HCT116 (cell line): Measurements from ENCODE around the gene ATXN7L1. TPM values are rescaled to one million over a fixed set of nuclear protein-coding genes. Genes with fewer than 3 reads are reported as not detected.

Experiments used
- ATAC-seq: fragments of 200-7000 bp; cut with Tn5 transposase; 2 replicates; pipeline ENCODE4 v1.9.1; 2020; ENCODE audit warnings: mild to moderate bottlenecking, moderate library complexity
- BruUV-seq: library from RNA; stranded (reverse); fragments of 400-500 nt; replicated peaks from 2 replicates; lab custom pipeline; 2021; lab: Mats Ljungman, UMichigan
- CTCF ChIA-PET: fragments of 300-600 bp; sonication (Branson Sonifier 250); formaldehyde crosslinking; loops from one replicate; lab custom pipeline; 2021; ENCODE audit warnings: antibody characterized with exemption; lab: Charles Lee
- POLR2A ChIA-PET: fragments of 300-600, 350-600 bp; sonication (Branson Sonifier 250); formaldehyde crosslinking; loops from one replicate; lab custom pipeline; 2021; ENCODE audit warnings: antibody characterized with exemption; lab: Charles Lee
- RAD21 ChIA-PET, 2 experiments: fragments of 300-600 bp; sonication (Branson Sonifier 250); formaldehyde crosslinking; loops; one replicate each; lab custom pipeline; 2023; ENCODE audit warnings: low total read pairs in 2 of 2; ENCODE audit not compliant: uncharacterized antibody in 2 of 2, unreplicated experiment in 2 of 2, low non-redundant PET in 1 of 2; lab: Charles Lee
- DNase-seq: peaks from one replicate; pipeline ENCODE4 v3.0.0-alpha.2; 2010; ENCODE audit warnings: low read depth, low spot score
- H2AFZ ChIP-seq: fragments of 200-600 bp; shearing (Covaris generic), sonication (generic); 2 replicates; pipeline ENCODE4 v1.6.1; 2017; ENCODE audit warnings: low read depth, mixed run types, mixed read lengths, antibody characterized with exemption, low read length; ENCODE audit not compliant: poor library complexity, severe bottlenecking
- H3K27ac ChIP-seq: 2 replicates; pipeline ENCODE4 v1.5.1; 2012; ENCODE audit warnings: low read depth, low read length
- H3K27me3 ChIP-seq: fragments of 200-600 bp; sonication (generic); 2 replicates; pipeline ENCODE4 v1.6.1; 2016; ENCODE audit warnings: mixed run types, low read length, mixed read lengths; ENCODE audit not compliant: insufficient read depth
- H3K36me3 ChIP-seq, 2 experiments: fragments of 200-500 bp in 1 of 2; fragments of 200-600 bp in 1 of 2; sonication (Bioruptor generic) in 1 of 2; sonication (generic) in 1 of 2; 2 replicates each; pipeline versions ENCODE4 v1.5.1 to v1.6.1; 2014 to 2016; ENCODE audit warnings: low read length in 2 of 2, inconsistent platforms in 1 of 2, mixed read lengths in 1 of 2, mixed run types in 1 of 2; ENCODE audit not compliant: insufficient read depth in 2 of 2, control insufficient read depth in 1 of 2
- H3K4me1 ChIP-seq, 2 experiments: fragments of 200-600 bp in 1 of 2; sonication (generic) in 1 of 2; 2 replicates each; pipeline versions ENCODE4 v1.5.1 to v1.6.1; 2012 to 2017; ENCODE audit warnings: low read length in 2 of 2, inconsistent platforms in 1 of 2, mild to moderate bottlenecking in 1 of 2, mixed read lengths in 1 of 2, mixed run types in 1 of 2, moderate library complexity in 1 of 2; ENCODE audit not compliant: insufficient read depth in 2 of 2, control insufficient read depth in 1 of 2
- H3K4me2 ChIP-seq: fragments of 200-600 bp; sonication (generic); 2 replicates; pipeline ENCODE4 v1.6.1; 2017; ENCODE audit warnings: mixed run types, low read length, mixed read lengths
- H3K4me3 ChIP-seq, 2 experiments: fragments of 200-600 bp in 1 of 2; sonication (generic) in 1 of 2; replicated peaks in 1 of 2; 2 replicates each; pipeline ENCODE4 v1.5.1; 2011 to 2016; ENCODE audit warnings: low read length in 2 of 2, control low read depth in 1 of 2, low read depth in 1 of 2, mild to moderate bottlenecking in 1 of 2, mixed read lengths in 1 of 2, mixed run types in 1 of 2
- H3K79me2 ChIP-seq: fragments of 200-600 bp; sonication (generic); 2 replicates; pipeline ENCODE4 v1.6.1; 2017; ENCODE audit warnings: mild to moderate bottlenecking, mixed run types, low read length, moderate library complexity, mixed read lengths; ENCODE audit not compliant: insufficient read depth
- H3K9ac ChIP-seq: fragments of 200-600 bp; sonication (generic); 2 replicates; pipeline ENCODE4 v1.6.1; 2016; ENCODE audit warnings: low read length, mixed read lengths
- H3K9me2 ChIP-seq: fragments of 200-600 bp; sonication (generic), shearing (Covaris generic); 2 replicates; pipeline ENCODE4 v1.6.1; 2017; ENCODE audit warnings: mixed run types, mild to moderate bottlenecking, moderate library complexity; ENCODE audit not compliant: insufficient read depth
- H3K9me3 ChIP-seq, 2 experiments: fragments of 200-500 bp in 1 of 2; fragments of 200-600 bp in 1 of 2; sonication (Bioruptor generic) in 1 of 2; sonication (generic) in 1 of 2; 2 replicates each; pipeline ENCODE4 v1.6.1; 2014 to 2017; ENCODE audit warnings: low read length in 2 of 2, mixed read lengths in 2 of 2, inconsistent platforms in 1 of 2, low read depth in 1 of 2, mild to moderate bottlenecking in 1 of 2, mixed run types in 1 of 2, moderate library complexity in 1 of 2; ENCODE audit not compliant: control insufficient read depth in 1 of 2, insufficient read depth in 1 of 2
- H4K20me1 ChIP-seq: fragments of 200-600 bp; sonication (generic), shearing (Covaris generic); 2 replicates; pipeline ENCODE4 v1.6.1; 2017; ENCODE audit warnings: mixed run types, mild to moderate bottlenecking, moderate library complexity; ENCODE audit not compliant: insufficient read depth
- CBX3 ChIP-seq: IDR thresholded peaks from 2 replicates; pipeline ENCODE4 v1.6.1; 2012; ENCODE audit warnings: low read depth
- CEBPB ChIP-seq: IDR thresholded peaks from 2 replicates; pipeline ENCODE4 v1.6.1; 2012; ENCODE audit warnings: low read depth
- ELF1 ChIP-seq: IDR thresholded peaks from 2 replicates; pipeline ENCODE4 v1.6.1; 2012; ENCODE audit warnings: low read depth, borderline replicate concordance
- EZH2phosphoT487 ChIP-seq: fragments of 200-600 bp; IDR thresholded peaks from 2 replicates; pipeline ENCODE4 v1.6.1; 2018; ENCODE audit warnings: antibody characterized with exemption, borderline replicate concordance
- POLR2A ChIP-seq: IDR thresholded peaks from 2 replicates; pipeline ENCODE4 v1.7.0; 2011; ENCODE audit warnings: borderline replicate concordance; ENCODE audit not compliant: insufficient read depth, insufficient read length; ENCODE audit errors: extremely low read depth
- RAD21 ChIP-seq: IDR thresholded peaks from 2 replicates; pipeline ENCODE4 v1.6.1; 2012; ENCODE audit warnings: low read depth, mild to moderate bottlenecking
- ZFX ChIP-seq: fragments of 450-650 bp; IDR thresholded peaks from 2 replicates; pipeline ENCODE4 v1.6.1; 2017
- intact Hi-C: fragments of 100-400 bp; cut with micrococcal nuclease; formaldehyde crosslinking; loops from 2 replicates; pipeline ENCODE4 v1.10.0; 2022
- total RNA-seq: library from RNA; stranded (reverse); gene quantifications from one replicate; pipeline ENCODE4 v1.2.1, GENCODE V29; 2021; ENCODE audit not compliant: unreplicated experiment
- TF ChIP-seq, protein P1 (sequence below): IDR thresholded peaks from 2 replicates; pipeline ENCODE4 v1.6.1; 2012; ENCODE audit warnings: low read depth

The ATXN7L1 gene
- total RNA-seq, 1 experiment from 2014 or later: 11.5 TPM

DNA sequence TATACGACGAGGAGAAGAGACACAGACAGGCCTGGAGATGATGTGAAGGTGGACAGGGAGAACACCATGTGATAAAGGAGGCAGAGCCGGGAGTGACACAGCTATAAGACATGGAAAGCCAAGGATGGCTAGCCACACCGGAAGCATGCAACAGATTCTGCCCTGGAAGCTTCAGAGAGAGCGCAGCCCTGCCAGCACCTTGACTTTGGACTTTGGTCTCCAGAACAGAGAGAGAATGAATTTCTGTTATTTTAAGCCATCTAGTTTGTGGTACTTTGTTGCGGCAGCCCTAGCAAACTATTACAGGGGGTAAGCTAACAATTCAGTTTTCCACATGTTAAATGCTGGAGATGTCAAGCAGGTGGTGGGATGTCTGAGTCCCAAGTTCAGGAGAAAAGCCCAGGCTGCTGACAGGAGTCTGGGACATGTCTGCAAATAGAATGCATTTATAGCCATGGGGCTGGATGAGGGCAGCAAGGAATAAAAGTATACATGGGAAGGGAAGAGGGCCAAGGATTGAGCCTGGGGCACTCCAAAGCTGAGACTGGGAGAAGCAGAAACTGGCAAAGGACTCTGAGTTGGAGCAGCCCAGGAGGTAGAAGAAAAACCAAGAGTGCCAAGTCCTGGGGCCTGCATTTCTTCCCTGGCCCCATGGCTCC is 65.1 kb downstream of the ATXN7L1 start:
- H2AFZ ChIP-seq: no peak overlapping the region
- H3K9me3 ChIP-seq: no peaks in the 10 kb centered on the region
- H3K27me3 ChIP-seq: no peaks in the 10 kb centered on the region
- CTCF ChIA-PET: no interaction called here
- H3K36me3 ChIP-seq: no peaks in the 10 kb centered on the region
- H3K27ac ChIP-seq: no peak overlapping the region
- no peaks in the 10 kb centered on the region for H3K9me2 ChIP-seq
- ATAC-seq: no peak
- no peaks in the 10 kb centered on the region for H3K79me2 ChIP-seq
- intact Hi-C loops: no loop called here
- POLR2A ChIA-PET: no interaction called here
- no peak for DNase-seq
- TF ChIP-seq RAD21 (no peak), CBX3 (no peak), EZH2phosphoT487 (no peak), POLR2A (no peak), ELF1 (no peak), ZFX (no peak), CEBPB (no peak)
- TF ChIP-seq, protein P1, sequence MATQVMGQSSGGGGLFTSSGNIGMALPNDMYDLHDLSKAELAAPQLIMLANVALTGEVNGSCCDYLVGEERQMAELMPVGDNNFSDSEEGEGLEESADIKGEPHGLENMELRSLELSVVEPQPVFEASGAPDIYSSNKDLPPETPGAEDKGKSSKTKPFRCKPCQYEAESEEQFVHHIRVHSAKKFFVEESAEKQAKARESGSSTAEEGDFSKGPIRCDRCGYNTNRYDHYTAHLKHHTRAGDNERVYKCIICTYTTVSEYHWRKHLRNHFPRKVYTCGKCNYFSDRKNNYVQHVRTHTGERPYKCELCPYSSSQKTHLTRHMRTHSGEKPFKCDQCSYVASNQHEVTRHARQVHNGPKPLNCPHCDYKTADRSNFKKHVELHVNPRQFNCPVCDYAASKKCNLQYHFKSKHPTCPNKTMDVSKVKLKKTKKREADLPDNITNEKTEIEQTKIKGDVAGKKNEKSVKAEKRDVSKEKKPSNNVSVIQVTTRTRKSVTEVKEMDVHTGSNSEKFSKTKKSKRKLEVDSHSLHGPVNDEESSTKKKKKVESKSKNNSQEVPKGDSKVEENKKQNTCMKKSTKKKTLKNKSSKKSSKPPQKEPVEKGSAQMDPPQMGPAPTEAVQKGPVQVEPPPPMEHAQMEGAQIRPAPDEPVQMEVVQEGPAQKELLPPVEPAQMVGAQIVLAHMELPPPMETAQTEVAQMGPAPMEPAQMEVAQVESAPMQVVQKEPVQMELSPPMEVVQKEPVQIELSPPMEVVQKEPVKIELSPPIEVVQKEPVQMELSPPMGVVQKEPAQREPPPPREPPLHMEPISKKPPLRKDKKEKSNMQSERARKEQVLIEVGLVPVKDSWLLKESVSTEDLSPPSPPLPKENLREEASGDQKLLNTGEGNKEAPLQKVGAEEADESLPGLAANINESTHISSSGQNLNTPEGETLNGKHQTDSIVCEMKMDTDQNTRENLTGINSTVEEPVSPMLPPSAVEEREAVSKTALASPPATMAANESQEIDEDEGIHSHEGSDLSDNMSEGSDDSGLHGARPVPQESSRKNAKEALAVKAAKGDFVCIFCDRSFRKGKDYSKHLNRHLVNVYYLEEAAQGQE: no peak
- no peak overlapping the region for H3K9ac ChIP-seq
- RAD21 ChIA-PET: no interaction called here
- no peak overlapping the region for H3K4me3 ChIP-seq
- H3K4me1 ChIP-seq: peaks cover 17 to 35% of the 10 kb centered on the region in 2 experiments
- H4K20me1 ChIP-seq: no peaks in the 10 kb centered on the region
- no TSS peak for BruUV-seq
- H3K4me2 ChIP-seq: no peak overlapping the region
